Bronchial epithelial cell (primary cell): ENCODE measurements around the gene PBRM1. TPM values are rescaled to one million over a fixed set of nuclear protein-coding genes. Genes with fewer than 3 reads are reported as not detected.
"Not testable (repeated sequence)": the region's sequence is repeated elsewhere in the genome, so short reads cannot be mapped to it uniquely, and the experiment has no call there.

Experiments used
- DNase-seq: peaks from one replicate; pipeline ENCODE4 v3.0.0-alpha.2; 2010; ENCODE audit warnings: low read depth
- FAIRE-seq: peaks from 2 replicates; lab custom pipeline; 2011; peaks lifted over from hg19 to GRCh38; lab: Jason Lieb, UNC
- H3K27me3 ChIP-seq: 2 replicates; pipeline ENCODE4 v1.5.1; 2011; ENCODE audit warnings: low read length; ENCODE audit not compliant: control insufficient read depth, insufficient read depth
- H3K36me3 ChIP-seq: 2 replicates; pipeline ENCODE4 v1.5.1; 2011; ENCODE audit warnings: low read length; ENCODE audit not compliant: control insufficient read depth, insufficient read depth
- H3K4me3 ChIP-seq: 2 replicates; pipeline ENCODE4 v1.5.1; 2011; ENCODE audit warnings: mild to moderate bottlenecking, low read depth, low read length, control low read depth
- total RNA-seq: library from RNA; depleted of rRNA; stranded (reverse); fragments of >200 nt; gene quantifications from 2 replicates; pipeline ENCODE4 v1.2.1, GENCODE V29; 2014
- TF ChIP-seq, protein P1 (sequence below): IDR thresholded peaks from 2 replicates; pipeline ENCODE4 v1.5.1; 2011; ENCODE audit warnings: mild to moderate bottlenecking, moderate library complexity, low read length, control low read depth, inconsistent platforms; ENCODE audit not compliant: insufficient read depth, severe bottlenecking

The PBRM1 gene
- 72.5 and 95.6 TPM in 2 replicates for total RNA-seq

DNA sequence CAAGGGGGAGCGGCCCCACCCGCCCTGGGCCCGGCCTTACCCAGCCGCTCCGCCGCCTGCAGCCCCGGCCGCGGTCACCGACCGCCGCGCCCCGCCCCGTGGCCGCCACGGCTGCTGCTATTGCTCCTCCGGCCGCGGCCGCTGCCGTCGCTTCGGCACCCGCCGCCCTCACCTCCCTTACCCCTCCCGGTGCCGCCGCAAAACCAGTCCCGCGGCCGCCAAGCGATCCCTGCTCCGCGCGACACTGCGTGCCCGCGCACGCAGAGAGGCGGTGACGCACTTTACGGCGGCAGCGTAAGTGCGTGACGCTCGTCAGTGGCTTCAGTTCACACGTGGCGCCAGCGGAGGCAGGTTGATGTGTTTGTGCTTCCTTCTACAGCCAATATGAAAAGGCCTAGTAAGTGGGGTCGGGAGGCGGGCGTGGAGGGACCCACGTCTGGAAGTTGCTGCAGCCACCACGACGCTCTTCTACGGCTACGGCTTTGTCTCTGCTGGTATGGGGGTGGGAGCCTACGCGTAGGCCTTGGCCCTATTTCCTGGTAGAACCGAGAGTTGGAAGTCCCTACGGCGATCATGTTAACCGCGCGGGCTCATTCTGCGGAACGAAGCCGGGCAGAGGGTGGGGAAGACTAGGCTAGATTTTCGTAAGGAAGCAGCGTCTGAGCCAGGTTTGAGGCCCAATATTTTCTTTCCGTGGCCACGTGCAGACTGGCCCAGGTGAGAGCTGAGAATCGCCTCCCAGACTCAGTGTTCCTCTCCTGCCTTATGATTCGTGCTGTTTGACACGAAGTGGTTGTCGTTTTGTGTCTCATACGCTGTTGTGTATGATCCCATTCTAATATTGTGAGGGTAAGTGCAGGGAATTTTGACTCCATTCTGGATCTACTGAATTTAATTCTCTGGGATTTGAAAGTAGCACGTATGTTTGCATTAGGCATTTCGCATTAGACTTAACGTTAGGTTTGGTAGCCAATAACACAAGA, at the start of gene PBRM1, which contains the start of gene GNL3:
Gene PBRM1 (minus strand): TSS at position 205 of the 983 bp plus-strand sequence.
Gene GNL3 (plus strand): TSS at position 324 of the 983 bp plus-strand sequence. CDS start 61 bp downstream, at position 385.
- Histone ChIP-seq H3K4me3 (peak within 1 kb of the TSS; percentile 88), H3K27me3 (no peaks in the 10 kb centered on the region), H3K36me3 (peaks cover 27% of the 10 kb centered on the region)
- TF ChIP-seq, protein P1, sequence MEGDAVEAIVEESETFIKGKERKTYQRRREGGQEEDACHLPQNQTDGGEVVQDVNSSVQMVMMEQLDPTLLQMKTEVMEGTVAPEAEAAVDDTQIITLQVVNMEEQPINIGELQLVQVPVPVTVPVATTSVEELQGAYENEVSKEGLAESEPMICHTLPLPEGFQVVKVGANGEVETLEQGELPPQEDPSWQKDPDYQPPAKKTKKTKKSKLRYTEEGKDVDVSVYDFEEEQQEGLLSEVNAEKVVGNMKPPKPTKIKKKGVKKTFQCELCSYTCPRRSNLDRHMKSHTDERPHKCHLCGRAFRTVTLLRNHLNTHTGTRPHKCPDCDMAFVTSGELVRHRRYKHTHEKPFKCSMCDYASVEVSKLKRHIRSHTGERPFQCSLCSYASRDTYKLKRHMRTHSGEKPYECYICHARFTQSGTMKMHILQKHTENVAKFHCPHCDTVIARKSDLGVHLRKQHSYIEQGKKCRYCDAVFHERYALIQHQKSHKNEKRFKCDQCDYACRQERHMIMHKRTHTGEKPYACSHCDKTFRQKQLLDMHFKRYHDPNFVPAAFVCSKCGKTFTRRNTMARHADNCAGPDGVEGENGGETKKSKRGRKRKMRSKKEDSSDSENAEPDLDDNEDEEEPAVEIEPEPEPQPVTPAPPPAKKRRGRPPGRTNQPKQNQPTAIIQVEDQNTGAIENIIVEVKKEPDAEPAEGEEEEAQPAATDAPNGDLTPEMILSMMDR = no peak
- FAIRE-seq (no peak), DNase-seq (peak; percentile 87)

DNA sequence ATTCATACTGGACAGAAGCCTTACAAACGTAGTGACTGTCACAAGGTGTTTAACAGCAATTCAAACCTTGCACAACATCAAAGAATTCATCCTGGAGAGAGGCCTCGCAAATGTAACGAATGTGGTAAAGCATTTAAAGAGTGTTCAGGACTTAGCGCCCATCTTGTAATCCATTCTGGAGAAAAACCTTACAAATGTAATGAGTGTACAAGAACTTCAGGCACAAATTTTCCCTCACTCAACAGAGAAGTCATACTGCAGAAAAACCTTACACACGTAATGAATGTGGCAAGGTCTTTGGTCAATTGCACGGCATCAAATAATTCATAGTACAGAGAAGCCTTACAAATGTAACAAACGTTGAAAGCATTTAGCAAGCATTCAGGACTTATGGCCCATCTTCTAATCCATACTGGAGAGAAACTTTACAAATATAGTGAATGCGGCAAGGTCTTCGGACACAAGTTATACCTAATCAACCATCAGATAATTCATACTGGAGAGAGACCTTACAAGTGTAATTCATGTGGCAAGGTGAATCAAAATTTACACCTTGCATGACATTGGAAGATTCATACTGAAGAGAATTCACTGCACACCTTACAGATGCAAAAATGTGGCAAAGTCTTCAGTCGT, 47.7 kb upstream of the PBRM1 start:
- Histone ChIP-seq H3K4me3 (no peak overlapping the region), H3K36me3 (peaks cover 4% of the 10 kb centered on the region), H3K27me3 (no peaks in the 10 kb centered on the region)
- TF ChIP-seq, protein P1 = no peak
- DNase-seq = no peak
- no peak for FAIRE-seq

DNA sequence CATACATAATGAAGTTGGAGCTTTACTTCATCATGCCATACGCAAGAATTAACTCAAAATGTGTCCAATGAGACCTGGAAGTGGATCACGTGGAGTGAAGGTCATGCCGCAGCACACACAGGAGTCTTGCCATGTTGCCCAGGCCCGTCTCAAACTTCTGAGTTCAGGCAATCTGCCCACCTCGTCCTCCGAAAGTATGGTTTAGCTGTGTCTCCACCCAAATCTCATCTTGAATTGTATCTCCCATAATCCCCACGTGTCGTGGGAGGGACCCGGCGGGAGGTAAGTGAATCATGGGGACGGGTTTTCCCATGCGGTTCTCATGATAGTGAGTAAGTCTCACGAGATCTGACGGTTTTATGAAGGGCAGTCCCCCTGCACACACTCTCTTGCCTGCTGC, 45.9 kb upstream of the PBRM1 start:
- TF ChIP-seq, protein P1 = no peak
- DNase-seq (no peak), FAIRE-seq (no peak)
- H3K4me3 ChIP-seq = no peak overlapping the region
- H3K36me3 ChIP-seq = peaks cover 4% of the 10 kb centered on the region
- no peaks in the 10 kb centered on the region for H3K27me3 ChIP-seq

DNA sequence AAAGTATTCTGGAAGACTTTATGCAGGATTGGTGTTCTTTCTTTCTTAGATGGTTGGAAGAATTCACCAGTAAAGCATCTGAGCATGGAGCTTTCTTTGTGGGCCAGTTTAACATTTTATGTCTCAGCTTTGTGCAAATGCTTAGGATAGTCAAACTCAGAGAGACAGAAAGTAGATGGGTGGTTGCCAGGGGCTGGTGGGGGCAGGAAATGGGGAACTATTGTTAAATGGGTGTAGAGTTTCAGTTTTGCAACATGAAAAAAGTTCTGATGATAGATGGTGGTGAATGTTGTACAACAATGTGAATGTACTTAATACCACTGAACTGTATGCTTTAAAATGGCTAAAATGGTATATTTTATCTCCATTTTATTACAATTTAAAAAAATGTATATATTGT, 45.0 kb upstream of the PBRM1 start:
- TF ChIP-seq, protein P1 = no peak
- FAIRE-seq (no peak), DNase-seq (no peak)
- H3K36me3 ChIP-seq = peaks cover 4% of the 10 kb centered on the region
- no peak overlapping the region for H3K4me3 ChIP-seq
- H3K27me3 ChIP-seq = no peaks in the 10 kb centered on the region

DNA sequence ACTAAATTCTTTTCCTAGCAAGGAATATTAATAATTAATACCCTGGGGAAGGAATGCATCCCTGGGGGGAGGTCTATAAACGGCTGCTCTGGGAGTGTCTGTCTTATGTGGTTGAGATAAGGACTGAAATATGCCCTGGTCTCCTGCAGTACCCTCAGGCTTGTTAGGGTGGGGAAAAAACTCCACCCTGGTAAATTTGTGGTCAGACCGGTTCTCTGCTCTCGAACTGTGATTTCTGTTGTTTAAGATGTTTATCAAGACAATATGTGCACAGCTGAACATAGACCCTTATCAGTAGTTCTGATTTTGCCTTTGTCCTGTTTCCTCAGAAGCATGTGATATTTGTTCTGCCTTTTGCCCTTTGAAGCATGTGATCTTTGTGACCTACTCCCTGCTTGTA, 43.0 kb upstream of the PBRM1 start:
- H3K36me3 ChIP-seq, H3K27me3 ChIP-seq, FAIRE-seq, H3K4me3 ChIP-seq, DNase-seq: not testable (repeated sequence)

DNA sequence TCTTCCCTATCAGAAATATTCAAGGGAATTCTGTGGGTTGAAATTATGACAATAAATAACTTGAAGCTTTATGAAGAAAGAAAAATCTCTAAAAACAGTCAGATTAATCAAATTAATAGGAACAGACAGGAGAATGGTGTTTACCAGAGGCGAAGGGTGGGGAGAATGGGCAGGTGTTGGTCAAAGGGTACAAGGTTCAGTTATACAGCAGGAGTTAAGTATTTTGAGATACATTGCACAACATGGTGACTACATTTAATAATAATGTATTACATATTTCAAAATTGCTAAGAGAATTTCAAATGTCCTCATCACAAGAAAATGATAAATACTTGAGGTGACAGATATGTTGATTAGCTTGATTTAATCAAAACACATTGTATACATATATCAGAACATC, 38.8 kb upstream of the PBRM1 start:
- TF ChIP-seq, protein P1 = no peak
- no peaks in the 10 kb centered on the region for H3K27me3 ChIP-seq
- DNase-seq = no peak

More for the DNA sequence above, 38.8 kb upstream of the PBRM1 start:
- no peak overlapping the region for H3K4me3 ChIP-seq
- no peak for FAIRE-seq
- H3K36me3 ChIP-seq = no peaks in the 10 kb centered on the region
